ENCODE results near the gene TPP1.

DNA sequence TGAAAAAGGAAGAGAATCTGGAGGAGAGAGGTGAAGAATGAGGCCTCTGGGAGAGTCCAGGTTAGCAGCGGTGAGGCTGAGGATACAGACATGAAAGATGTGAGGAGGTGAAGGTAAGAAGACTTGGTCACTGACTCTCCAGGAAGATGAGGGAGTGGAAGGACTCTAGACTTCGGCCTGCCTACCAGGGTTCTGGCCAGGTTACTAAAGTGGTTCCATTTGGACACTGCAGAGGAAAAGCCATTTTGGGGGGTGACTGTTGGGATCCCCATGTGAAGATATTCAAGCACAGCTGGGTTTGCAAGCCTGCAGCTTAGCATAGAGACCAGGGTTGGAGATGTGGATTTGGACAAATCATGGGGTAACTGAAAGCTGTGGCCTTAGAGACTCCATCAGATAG, 28.6 kb upstream of the TPP1 start:
- TF ChIP-seq OSR1 (CRISPR knock-in tag; IDR thresholded peaks at IDR 0.05) = no peak
- no peak for TF ChIP-seq ZC3H10 (CRISPR knock-in tag; IDR thresholded peaks at IDR 0.05)
- no peak for TF ChIP-seq ARNTL (CRISPR knock-in tag; IDR thresholded peaks at IDR 0.05; ENCODE audit: borderline replicate concordance, low read depth)
- TF ChIP-seq, protein P1, sequence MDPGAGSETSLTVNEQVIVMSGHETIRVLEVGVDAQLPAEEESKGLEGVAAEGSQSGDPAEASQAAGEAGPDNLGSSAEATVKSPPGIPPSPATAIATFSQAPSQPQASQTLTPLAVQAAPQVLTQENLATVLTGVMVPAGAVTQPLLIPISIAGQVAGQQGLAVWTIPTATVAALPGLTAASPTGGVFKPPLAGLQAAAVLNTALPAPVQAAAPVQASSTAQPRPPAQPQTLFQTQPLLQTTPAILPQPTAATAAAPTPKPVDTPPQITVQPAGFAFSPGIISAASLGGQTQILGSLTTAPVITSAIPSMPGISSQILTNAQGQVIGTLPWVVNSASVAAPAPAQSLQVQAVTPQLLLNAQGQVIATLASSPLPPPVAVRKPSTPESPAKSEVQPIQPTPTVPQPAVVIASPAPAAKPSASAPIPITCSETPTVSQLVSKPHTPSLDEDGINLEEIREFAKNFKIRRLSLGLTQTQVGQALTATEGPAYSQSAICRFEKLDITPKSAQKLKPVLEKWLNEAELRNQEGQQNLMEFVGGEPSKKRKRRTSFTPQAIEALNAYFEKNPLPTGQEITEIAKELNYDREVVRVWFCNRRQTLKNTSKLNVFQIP (CRISPR knock-in tag; IDR thresholded peaks at IDR 0.05; ENCODE audit: borderline replicate concordance, low read depth) = no peak
- no peak for TF ChIP-seq CSDC2 (CRISPR knock-in tag; IDR thresholded peaks at IDR 0.05)
- no peak for TF ChIP-seq RARB (CRISPR knock-in tag; IDR thresholded peaks at IDR 0.05)
- no peak for TF ChIP-seq PPARA (CRISPR knock-in tag; IDR thresholded peaks at IDR 0.05; ENCODE audit: borderline replicate concordance)
- TF ChIP-seq ISL1 (CRISPR knock-in tag; IDR thresholded peaks at IDR 0.05) = no peak
